Erythroblast (primary cell): ENCODE results near the gene TENM3.

Experiments used
- GATA1 ChIP-seq: IDR thresholded peaks from 2 replicates; pipeline ENCODE4 v1.6.1; 2011; ENCODE audit warnings: low read depth, mild to moderate bottlenecking, control low read depth, low read length, moderate library complexity
- POLR2A ChIP-seq: IDR thresholded peaks from 2 replicates; pipeline ENCODE4 v1.6.1; 2011; ENCODE audit warnings: mild to moderate bottlenecking, low read length

DNA sequence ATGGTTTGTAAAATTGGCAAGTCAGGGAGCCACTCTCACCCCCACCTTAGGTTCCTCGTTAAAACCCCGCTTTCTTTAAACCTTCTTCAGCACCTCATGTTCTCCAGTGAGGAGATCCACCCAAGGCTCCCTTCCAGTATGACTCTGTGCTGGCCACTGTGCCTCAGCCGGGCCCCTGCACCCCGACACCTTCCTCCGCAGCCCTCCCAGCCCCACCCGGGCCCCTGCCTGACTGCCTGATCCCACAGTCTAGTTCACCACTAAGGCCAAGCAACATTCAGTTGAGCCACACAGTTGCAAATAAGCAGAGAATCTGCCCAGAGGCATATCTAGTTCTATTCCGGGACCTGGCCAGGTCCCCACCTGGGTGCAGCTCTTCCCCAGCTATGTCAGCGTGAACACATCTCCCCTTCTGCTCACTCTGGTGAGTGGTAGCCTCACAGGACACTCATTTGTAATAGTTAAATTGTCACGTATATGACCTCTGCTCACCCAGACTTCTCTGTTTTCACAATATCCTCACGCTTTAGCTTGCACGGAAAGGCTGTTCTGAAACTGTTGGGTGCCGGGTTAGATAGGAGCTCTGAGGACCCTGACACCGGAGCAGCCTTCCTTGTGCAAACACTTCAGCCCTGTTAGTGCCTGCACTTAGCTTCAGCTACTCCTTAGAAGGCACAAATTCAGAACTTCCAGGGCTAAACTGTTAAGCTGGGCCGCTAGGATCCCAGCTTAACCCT is 527.2 kb downstream of the TENM3 start:
- no peak for TF ChIP-seq POLR2A
- TF ChIP-seq GATA1, result no peak
